Lower leg skin (tissue), 3 donors: ENCODE measurements around the gene KCNB1.

Experiments
- POLR2A ChIP-seq, 2 donors: fragments of 450-650 bp; IDR thresholded peaks; one replicate each; pipeline ENCODE4 v1.6.1; 2016 to 2017; ENCODE audit warnings: antibody characterized with exemption in 2 of 2, mild to moderate bottlenecking in 1 of 2, moderate library complexity in 1 of 2
- TF ChIP-seq, protein P1 (sequence below), 3 donors: fragments of 450-650 bp; IDR thresholded peaks; one replicate each; pipeline ENCODE4 v1.5.1; 2016; ENCODE audit warnings: antibody characterized with exemption in 3 of 3, mild to moderate bottlenecking in 3 of 3, moderate library complexity in 2 of 3

DNA sequence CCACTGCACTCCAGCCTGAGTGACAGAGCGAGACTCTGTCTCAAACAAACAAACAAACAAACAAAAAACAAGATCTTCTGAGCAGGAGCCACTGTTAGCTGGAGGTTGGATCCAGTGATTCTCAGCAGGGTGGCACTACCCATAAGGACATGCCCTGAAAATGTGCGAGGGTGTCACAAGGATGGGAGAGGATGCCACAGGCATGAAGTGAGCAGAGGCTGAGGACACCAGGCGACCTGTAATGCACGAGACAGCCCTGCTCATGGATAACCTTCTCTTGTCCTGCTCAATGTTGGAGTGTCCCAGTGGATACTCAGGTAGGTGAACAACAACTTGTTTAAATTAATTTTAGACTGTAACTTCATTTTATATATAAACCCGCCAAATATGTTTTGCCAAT is 76.8 kb downstream of the KCNB1 start:
- TF ChIP-seq, protein P1, sequence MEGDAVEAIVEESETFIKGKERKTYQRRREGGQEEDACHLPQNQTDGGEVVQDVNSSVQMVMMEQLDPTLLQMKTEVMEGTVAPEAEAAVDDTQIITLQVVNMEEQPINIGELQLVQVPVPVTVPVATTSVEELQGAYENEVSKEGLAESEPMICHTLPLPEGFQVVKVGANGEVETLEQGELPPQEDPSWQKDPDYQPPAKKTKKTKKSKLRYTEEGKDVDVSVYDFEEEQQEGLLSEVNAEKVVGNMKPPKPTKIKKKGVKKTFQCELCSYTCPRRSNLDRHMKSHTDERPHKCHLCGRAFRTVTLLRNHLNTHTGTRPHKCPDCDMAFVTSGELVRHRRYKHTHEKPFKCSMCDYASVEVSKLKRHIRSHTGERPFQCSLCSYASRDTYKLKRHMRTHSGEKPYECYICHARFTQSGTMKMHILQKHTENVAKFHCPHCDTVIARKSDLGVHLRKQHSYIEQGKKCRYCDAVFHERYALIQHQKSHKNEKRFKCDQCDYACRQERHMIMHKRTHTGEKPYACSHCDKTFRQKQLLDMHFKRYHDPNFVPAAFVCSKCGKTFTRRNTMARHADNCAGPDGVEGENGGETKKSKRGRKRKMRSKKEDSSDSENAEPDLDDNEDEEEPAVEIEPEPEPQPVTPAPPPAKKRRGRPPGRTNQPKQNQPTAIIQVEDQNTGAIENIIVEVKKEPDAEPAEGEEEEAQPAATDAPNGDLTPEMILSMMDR (IDR thresholded peaks at IDR 0.05): no peak
- TF ChIP-seq POLR2A (IDR thresholded peaks at IDR 0.05): no peak
